ENCODE data around the gene LUC7L3.
"Not testable (repeated sequence)": the region's sequence is repeated elsewhere in the genome, so short reads cannot be mapped to it uniquely, and the experiment has no call there.

LUC7L3 gene

GRCh38 chr17:50719144-50719923, at the start of gene LUC7L3:
TSS of gene LUC7L3 (plus strand) at chr17:50719603. CDS start at chr17:50719733, 130 bp downstream.
- peak; percentile 88 for DNase-seq (ENCODE audit: low read depth)

- DNase-seq (ENCODE audit: low read depth), result no peak
Observed at GRCh38 chr17:50672071-50672470, 47.3 kb upstream of the LUC7L3 start.

GRCh38 chr17:50672831-50673551, 46.4 kb upstream of the LUC7L3 start:
- DNase-seq (ENCODE audit: low read depth), result no peak

GRCh38 chr17:50675190-50675589, 44.2 kb upstream of the LUC7L3 start:
- no peak for DNase-seq (ENCODE audit: low read depth)

GRCh38 chr17:50675627-50676026, 43.8 kb upstream of the LUC7L3 start:
- no peak for DNase-seq (ENCODE audit: low read depth)

- no peak for DNase-seq (ENCODE audit: low read depth)
Observed at GRCh38 chr17:50676065-50676975, 43.1 kb upstream of the LUC7L3 start.

- DNase-seq (ENCODE audit: low read depth), result no peak
Observed at GRCh38 chr17:50677851-50678375, 41.5 kb upstream of the LUC7L3 start.

- DNase-seq (ENCODE audit: low read depth), result no peak
Observed at GRCh38 chr17:50679008-50679544, 40.3 kb upstream of the LUC7L3 start.

- no peak for DNase-seq (ENCODE audit: low read depth)
Observed at GRCh38 chr17:50680126-50680525, 39.3 kb upstream of the LUC7L3 start.

GRCh38 chr17:50680543-50681262, 38.7 kb upstream of the LUC7L3 start:
- DNase-seq (ENCODE audit: low read depth), result not testable (repeated sequence)

- peak; percentile 71 for DNase-seq (ENCODE audit: low read depth)
Observed at GRCh38 chr17:50681263-50682200, 37.9 kb upstream of the LUC7L3 start.

GRCh38 chr17:50682441-50682840, 37.0 kb upstream of the LUC7L3 start:
- DNase-seq (ENCODE audit: low read depth), result no peak

- no peak for DNase-seq (ENCODE audit: low read depth)
Observed at GRCh38 chr17:50682938-50683337, 36.5 kb upstream of the LUC7L3 start.

- no peak for DNase-seq (ENCODE audit: low read depth)
Observed at GRCh38 chr17:50683434-50684287, 35.7 kb upstream of the LUC7L3 start.

GRCh38 chr17:50684288-50684611, 35.2 kb upstream of the LUC7L3 start:
- DNase-seq (ENCODE audit: low read depth), result no peak

GRCh38 chr17:50684612-50685333, 34.6 kb upstream of the LUC7L3 start:
- DNase-seq (ENCODE audit: low read depth), result no peak

GRCh38 chr17:50685334-50685665, 34.1 kb upstream of the LUC7L3 start:
- no peak for DNase-seq (ENCODE audit: low read depth)

- DNase-seq (ENCODE audit: low read depth), result no peak
Observed at GRCh38 chr17:50685691-50686493, 33.5 kb upstream of the LUC7L3 start.

Measured in GM04504 (cell line).